ENCODE measurements around the gene LGALS9. TPM values are rescaled to one million over a fixed set of nuclear protein-coding genes. Genes with fewer than 3 reads are reported as not detected.

LGALS9 gene
- total and polyA plus RNA-seq, 7 donors: 4.3 to 11.7 (median 10.3) TPM

- Histone ChIP-seq H3K4me1 (peaks cover 10% of the 10 kb centered on the region), H3K27ac (no peak overlapping the region), H3K9me3 (no peaks in the 10 kb centered on the region), H3K36me3 (ENCODE audit: insufficient read depth in 1 of 2, low read depth in 1 of 2) (peaks cover 0 to 85% of the 10 kb centered on the region in 2 donors), H3K27me3 (ENCODE audit: insufficient read depth in 3 of 3, low read length in 2 of 3) (no peaks in the 10 kb centered on the region), H3K4me3 (no peak overlapping the region)
- 72 to 78% (median 75%) methylated on average over 8 of the region's 8 CpGs for WGBS, 3 donors
- intact Hi-C loops (cut with DNase I): loop anchor here in 1 of 2 donors (5.0 kb wide), 1 partner anchor 49 kb away; no protein-coding TSS in a partner anchor
- DNase-seq (no peak), ATAC-seq (no peak)
- no peak for TF ChIP-seq CTCF (IDR thresholded peaks at IDR 0.05)
These were observed 44.7 kb upstream of the LGALS9 start for GRCh38 chr17:27586203-27586721.

- DNase-seq (peak in 1 of 2 donors; percentile 42), ATAC-seq (no peak)
- Histone ChIP-seq H3K36me3 (ENCODE audit: insufficient read depth in 1 of 2, low read depth in 1 of 2) (peaks cover 0 to 100% of the 10 kb centered on the region in 2 donors), H3K4me1 (peaks cover 28% of the 10 kb centered on the region), H3K9me3 (no peaks in the 10 kb centered on the region), H3K27me3 (ENCODE audit: insufficient read depth in 3 of 3, low read length in 2 of 3) (no peaks in the 10 kb centered on the region), H3K4me3 (no peak overlapping the region), H3K27ac (no peak overlapping the region)
- TF ChIP-seq CTCF (IDR thresholded peaks at IDR 0.05): no peak
- 92 to 95% (median 93%) methylated on average over 14 to 15 of the region's 15 CpGs for WGBS, 3 donors
- intact Hi-C loops (cut with DNase I): loop anchor here in 1 of 2 donors (5.0 kb wide), 1 partner anchor 51 kb away; no protein-coding TSS in a partner anchor
These were observed 42.6 kb upstream of the LGALS9 start for GRCh38 chr17:27588354-27588753.

- WGBS, 3 donors: 82 to 94% (median 87%) methylated on average over 3 of the region's 3 CpGs
- peak overlapping the region; percentile 78 for H3K27ac ChIP-seq
These were observed 40.1 kb upstream of the LGALS9 start for GRCh38 chr17:27590864-27591263.

GRCh38 chr17:27591986-27592385 lies 39.0 kb upstream of the LGALS9 start:
- H3K4me3 ChIP-seq: no peak overlapping the region
- DNase-seq (no peak), ATAC-seq (peak in 3 of 4 donors; percentile 47 to 71 (median 62))
- TF ChIP-seq CTCF (IDR thresholded peaks at IDR 0.05): no peak
- H3K27ac ChIP-seq: peak overlapping the region; percentile 78
- H3K36me3 ChIP-seq (ENCODE audit: insufficient read depth in 1 of 2, low read depth in 1 of 2): peaks cover 0 to 100% of the 10 kb centered on the region in 2 donors
- WGBS, 3 donors: 18 to 36% (median 30%) methylated on average over 3 of the region's 3 CpGs
- no peaks in the 10 kb centered on the region for H3K9me3 ChIP-seq
- H3K4me1 ChIP-seq: peaks cover 35% of the 10 kb centered on the region
- no peaks in the 10 kb centered on the region for H3K27me3 ChIP-seq (ENCODE audit: insufficient read depth in 3 of 3, low read length in 2 of 3)
- intact Hi-C loops (cut with DNase I): no loop called here

More at GRCh38 chr17:27590864-27591263, 40.1 kb upstream of the LGALS9 start:
- Histone ChIP-seq H3K4me1 (peaks cover 35% of the 10 kb centered on the region), H3K9me3 (no peaks in the 10 kb centered on the region), H3K27me3 (ENCODE audit: insufficient read depth in 3 of 3, low read length in 2 of 3) (no peaks in the 10 kb centered on the region), H3K4me3 (no peak overlapping the region), H3K36me3 (ENCODE audit: insufficient read depth in 1 of 2, low read depth in 1 of 2) (peaks cover 0 to 100% of the 10 kb centered on the region in 2 donors)
- no peak for ATAC-seq
- no peak for TF ChIP-seq CTCF (IDR thresholded peaks at IDR 0.05)
- intact Hi-C loops (cut with DNase I): no loop called here
- DNase-seq: no peak

Data from psoas muscle (tissue), 8 donors.